ENCODE data around the gene MCM8. TPM values are rescaled to one million over a fixed set of nuclear protein-coding genes. Genes with fewer than 3 reads are reported as not detected.
A peak's percentile ranks its signal among the peaks of the same experiment; 100 is the strongest.

Gene MCM8
- total and polyA plus RNA-seq, 9 of the 15 experiments (the other 6 are each of a cell fraction or from before 2014, with no cell fraction given) = 4.5 to 43.8 (median 25.4) TPM

- TF ChIP-seq CBX5 (IDR thresholded peaks at IDR 0.05; ENCODE audit: borderline replicate concordance, low read depth) = no peak
- peak; percentile 7; the same call in 1 of the 2 replicates for TF ChIP-seq XRCC5 (IDR thresholded peaks at IDR 0.05; ENCODE audit: low read depth, low read length)
- Histone ChIP-seq H2AFZ (ENCODE audit: low read depth, low read length) (peak overlapping the region; percentile 88), H3K9me3 (replicated peaks; ENCODE audit: control insufficient read depth, insufficient read depth, low read depth, low read length) (no peaks in the 10 kb centered on the region), H3K4me1 (replicated peaks in 1 of 2; ENCODE audit: control insufficient read depth in 2 of 2, insufficient read depth in 2 of 2, low read length in 2 of 2) (peaks cover 0 to 9% of the 10 kb centered on the region in 2 experiments; a peak in 1 of 5 replicates), H4K20me1 (replicated peaks; ENCODE audit: control insufficient read depth, insufficient read depth, low read length) (no peaks in the 10 kb centered on the region), H3K27ac (ENCODE audit: extremely low read depth, low read depth, low read length) (peak overlapping the region; percentile 55), H3K4me2 (ENCODE audit: insufficient read depth, low read length) (peak overlapping the region; percentile 88), H3K9ac (ENCODE audit: insufficient read depth in 1 of 2, low read depth in 2 of 2, low read length in 2 of 2) (peak overlapping the region; percentile 76 to 89), H3K9me1 (ENCODE audit: control insufficient read depth, insufficient read depth, low read length) (no peaks in the 10 kb centered on the region), H3K4me3 (peak overlapping the region; percentile 64), H3K36me3 (ENCODE audit: control insufficient read depth, insufficient read depth, low read length) (peaks cover 60% of the 10 kb centered on the region), H3K79me2 (ENCODE audit: control insufficient read depth, insufficient read depth, low read length) (peaks cover 47% of the 10 kb centered on the region), H3K27me3 (ENCODE audit: control insufficient read depth in 2 of 2, insufficient read depth in 2 of 2, low read length in 2 of 2) (no peaks in the 10 kb centered on the region)
- BruUV-seq (replicated peaks) = TSS peak; percentile 52
- FAIRE-seq = no peak
- in situ Hi-C loops (cut with MboI) = no loop called here
- CTCF ChIA-PET (ENCODE audit: low intra/inter-chr PET ratio) = no interaction called here
- ATAC-seq = peak; percentile 23
- intact Hi-C loops (cut with micrococcal nuclease) = loop anchor here (10.0 kb wide), 1 partner anchor 125 kb away; no protein-coding TSS in a partner anchor
- POLR2A ChIA-PET = no interaction called here
- 0% methylated on average over 10 of the region's 11 CpGs for WGBS (ENCODE audit: insufficient coverage, low coverage, missing lambda C conversion rate)
- DNase-seq (ENCODE audit: extremely low read depth in 1 of 4, low spot score in 3 of 4) = no peak
These were observed 545 bp upstream of the MCM8 start for GRCh38 chr20:5949943-5950270.

GRCh38 chr20:5967469-5967868 lies 17.0 kb downstream of the MCM8 start:
- H3K36me3 ChIP-seq (ENCODE audit: control insufficient read depth, insufficient read depth, low read length) = peaks cover 73% of the 10 kb centered on the region; the same call in 2 of the 3 replicates
- intact Hi-C loops (cut with micrococcal nuclease) = no loop called here
- no peak overlapping the region for H2AFZ ChIP-seq (ENCODE audit: low read depth, low read length)
- no peak overlapping the region for H3K4me3 ChIP-seq
- H3K27ac ChIP-seq (ENCODE audit: extremely low read depth, low read depth, low read length) = no peak overlapping the region
- no peak for FAIRE-seq
- no peaks in the 10 kb centered on the region for H3K4me1 ChIP-seq (replicated peaks in 1 of 2; ENCODE audit: control insufficient read depth in 2 of 2, insufficient read depth in 2 of 2, low read length in 2 of 2)
- no peaks in the 10 kb centered on the region for H3K9me1 ChIP-seq (ENCODE audit: control insufficient read depth, insufficient read depth, low read length)
- no peaks in the 10 kb centered on the region for H3K9me3 ChIP-seq (replicated peaks; ENCODE audit: control insufficient read depth, insufficient read depth, low read depth, low read length)
- no peaks in the 10 kb centered on the region for H3K79me2 ChIP-seq (ENCODE audit: control insufficient read depth, insufficient read depth, low read length)
- no peaks in the 10 kb centered on the region for H3K27me3 ChIP-seq (ENCODE audit: control insufficient read depth in 2 of 2, insufficient read depth in 2 of 2, low read length in 2 of 2)
- no peaks in the 10 kb centered on the region for H4K20me1 ChIP-seq (replicated peaks; ENCODE audit: control insufficient read depth, insufficient read depth, low read length)
- BruUV-seq (replicated peaks) = no TSS peak
- no peak for DNase-seq (ENCODE audit: extremely low read depth in 1 of 4, low spot score in 3 of 4)
- POLR2A ChIA-PET = interaction anchor here (1.0 kb wide), 1 partner anchor 13 kb away, joined by 3 read pairs; no protein-coding TSS in a partner anchor
- in situ Hi-C loops (cut with MboI) = no loop called here
- no peak overlapping the region for H3K9ac ChIP-seq (ENCODE audit: insufficient read depth in 1 of 2, low read depth in 2 of 2, low read length in 2 of 2)
- 94% methylated on average over 6 of the region's 6 CpGs for whole genome bisulfite sequencing (ENCODE audit: insufficient coverage, low coverage, missing lambda C conversion rate)
- ATAC-seq = no peak
- TF ChIP-seq ZNF134 (CRISPR knock-in tag; conservative IDR thresholded peaks at IDR 0.05) (no peak), ARID1B (IDR thresholded peaks at IDR 0.05) (no peak)
- CTCF ChIA-PET (ENCODE audit: low intra/inter-chr PET ratio) = no interaction called here
- H3K4me2 ChIP-seq (ENCODE audit: insufficient read depth, low read length) = no peak overlapping the region
